Activated naive CD4-positive, alpha-beta T cell treated with anti-CD3 and anti-CD28 coated beads, Interleukin-2, amount 50 U/mL, for 72 hours (primary cell): ENCODE data around the gene CCDC149. TPM values are rescaled to one million over a fixed set of nuclear protein-coding genes. Genes with fewer than 3 reads are reported as not detected.

Source experiments
- ATAC-seq, 2 donors: fragments of 150-1000 bp; cut with Tn5 transposase; 2 replicates each; pipeline ENCODE4 v1.10.0; 2021; ENCODE audit warnings: mild to moderate bottlenecking in 2 of 2, moderate library complexity in 2 of 2
- DNase-seq, 2 donors: peaks; one replicate each; pipeline ENCODE4 v3.0.0; 2021 to 2022; ENCODE audit warnings: low spot score in 2 of 2
- H3K27ac Mint-ChIP-seq, 2 donors: one replicate each; pipeline ENCODE4 v1.8.0; 2022; ENCODE audit warnings: mild to moderate bottlenecking in 2 of 2, mixed read lengths in 2 of 2
- H3K36me3 Mint-ChIP-seq, 2 donors: one replicate each; pipeline ENCODE4 v1.8.0; 2022; ENCODE audit warnings: mixed read lengths in 2 of 2
- H3K9me3 Mint-ChIP-seq, 2 donors: one replicate each; pipeline ENCODE4 v1.8.0; 2022; ENCODE audit warnings: mixed read lengths in 2 of 2
- total RNA-seq, 2 donors: library from RNA; stranded (reverse); gene quantifications; one replicate each; pipeline ENCODE4 v1.2.3, GENCODE V29; 2022

The CCDC149 gene
- total RNA-seq, 2 donors from 2014 or later, result 0.31 to 0.61 TPM

GRCh38 chr4:24806206-24806990 is 106.4 kb downstream of the CCDC149 start:
- no peak for ATAC-seq
- no peaks in the 10 kb centered on the region for H3K9me3 Mint-ChIP-seq

GRCh38 chr4:24805566-24805965 is 107.3 kb downstream of the CCDC149 start:
- DNase-seq, result no peak

More at GRCh38 chr4:24806206-24806990, 106.4 kb downstream of the CCDC149 start:
- H3K36me3 Mint-ChIP-seq, result peaks cover 0 to 5% of the 10 kb centered on the region in 2 donors
- DNase-seq, result no peak
- no peak overlapping the region for H3K27ac Mint-ChIP-seq

GRCh38 chr4:24805067-24805466 is 107.8 kb downstream of the CCDC149 start:
- Mint-ChIP-seq H3K36me3 (peaks cover 0 to 5% of the 10 kb centered on the region in 2 donors), H3K27ac (no peak overlapping the region), H3K9me3 (no peaks in the 10 kb centered on the region)
- ATAC-seq, result no peak
- DNase-seq, result no peak

More at GRCh38 chr4:24805566-24805965, 107.3 kb downstream of the CCDC149 start:
- Mint-ChIP-seq H3K36me3 (peaks cover 0 to 5% of the 10 kb centered on the region in 2 donors), H3K9me3 (no peaks in the 10 kb centered on the region), H3K27ac (no peak overlapping the region)
- ATAC-seq, result no peak

- DNase-seq (no peak), ATAC-seq (no peak)
- no peaks in the 10 kb centered on the region for H3K9me3 Mint-ChIP-seq
- no peak overlapping the region for H3K27ac Mint-ChIP-seq
- peaks cover 0 to 5% of the 10 kb centered on the region in 2 donors for H3K36me3 Mint-ChIP-seq
These were observed 110.2 kb downstream of the CCDC149 start for GRCh38 chr4:24802648-24803047.

- no peak overlapping the region for H3K27ac Mint-ChIP-seq
- peaks cover 0 to 5% of the 10 kb centered on the region in 2 donors for H3K36me3 Mint-ChIP-seq
- H3K9me3 Mint-ChIP-seq, result no peaks in the 10 kb centered on the region
- no peak for DNase-seq
- no peak for ATAC-seq
These were observed 111.5 kb downstream of the CCDC149 start for GRCh38 chr4:24801136-24801855.

- Mint-ChIP-seq H3K36me3 (peaks cover 0 to 5% of the 10 kb centered on the region in 2 donors), H3K27ac (no peak overlapping the region), H3K9me3 (no peaks in the 10 kb centered on the region)
- no peak for ATAC-seq
- no peak for DNase-seq
These were observed 112.4 kb downstream of the CCDC149 start for GRCh38 chr4:24800325-24800895.

GRCh38 chr4:24799544-24800324 is 113.1 kb downstream of the CCDC149 start:
- Mint-ChIP-seq H3K9me3 (no peaks in the 10 kb centered on the region), H3K27ac (no peak overlapping the region), H3K36me3 (peaks cover 0 to 5% of the 10 kb centered on the region in 2 donors)
- no peak for ATAC-seq
- no peak for DNase-seq

- ATAC-seq (no peak), DNase-seq (no peak)
- Mint-ChIP-seq H3K36me3 (peaks cover 0 to 5% of the 10 kb centered on the region in 2 donors), H3K27ac (no peak overlapping the region), H3K9me3 (no peaks in the 10 kb centered on the region)
These were observed 113.7 kb downstream of the CCDC149 start for GRCh38 chr4:24799196-24799543.

GRCh38 chr4:24798036-24798610 is 114.7 kb downstream of the CCDC149 start:
- ATAC-seq, result no peak
- H3K27ac Mint-ChIP-seq, result no peak overlapping the region
- H3K36me3 Mint-ChIP-seq, result peaks cover 0 to 5% of the 10 kb centered on the region in 2 donors

GRCh38 chr4:24796620-24797019 is 116.2 kb downstream of the CCDC149 start:
- DNase-seq (no peak), ATAC-seq (no peak)
- Mint-ChIP-seq H3K36me3 (peaks cover 0 to 1% of the 10 kb centered on the region in 2 donors), H3K9me3 (no peaks in the 10 kb centered on the region), H3K27ac (no peak overlapping the region)

More at GRCh38 chr4:24798036-24798610, 114.7 kb downstream of the CCDC149 start:
- no peak for DNase-seq
- no peaks in the 10 kb centered on the region for H3K9me3 Mint-ChIP-seq

GRCh38 chr4:24795666-24796381 is 117.0 kb downstream of the CCDC149 start:
- no peaks in the 10 kb centered on the region for H3K36me3 Mint-ChIP-seq
- peak overlapping the region in 1 of 2 donors; percentile 86 for H3K27ac Mint-ChIP-seq
- no peak for DNase-seq
- no peaks in the 10 kb centered on the region for H3K9me3 Mint-ChIP-seq
- no peak for ATAC-seq

GRCh38 chr4:24794916-24795665 is 117.8 kb downstream of the CCDC149 start, which contains the start of gene SOD3:
TSS of gene SOD3 (plus strand) at chr4:24795573. CDS start at chr4:24799522, 3,949 bp downstream.
- Mint-ChIP-seq H3K27ac (peak within 1 kb of the TSS in 1 of 2 donors; percentile 86), H3K36me3 (no peaks in the 10 kb centered on the region), H3K9me3 (peaks cover 0 to 3% of the 10 kb centered on the region in 2 donors)
- no peak for ATAC-seq
- DNase-seq, result no peak

- Mint-ChIP-seq H3K27ac (no peak overlapping the region), H3K9me3 (peaks cover 0 to 3% of the 10 kb centered on the region in 2 donors), H3K36me3 (no peaks in the 10 kb centered on the region)
- DNase-seq (no peak), ATAC-seq (no peak)
These were observed 118.4 kb downstream of the CCDC149 start for GRCh38 chr4:24794480-24794879.

- ATAC-seq (no peak), DNase-seq (no peak)
- H3K27ac Mint-ChIP-seq, result no peak overlapping the region
- no peaks in the 10 kb centered on the region for H3K36me3 Mint-ChIP-seq
- H3K9me3 Mint-ChIP-seq, result peaks cover 0 to 3% of the 10 kb centered on the region in 2 donors
These were observed 118.8 kb downstream of the CCDC149 start for GRCh38 chr4:24794051-24794450.
